ENCODE data around the gene FBXL17. TPM values are rescaled to one million over a fixed set of nuclear protein-coding genes. Genes with fewer than 3 reads are reported as not detected.

FBXL17 gene
- polyA plus RNA-seq, 1 experiment: 5.3 TPM

DNA sequence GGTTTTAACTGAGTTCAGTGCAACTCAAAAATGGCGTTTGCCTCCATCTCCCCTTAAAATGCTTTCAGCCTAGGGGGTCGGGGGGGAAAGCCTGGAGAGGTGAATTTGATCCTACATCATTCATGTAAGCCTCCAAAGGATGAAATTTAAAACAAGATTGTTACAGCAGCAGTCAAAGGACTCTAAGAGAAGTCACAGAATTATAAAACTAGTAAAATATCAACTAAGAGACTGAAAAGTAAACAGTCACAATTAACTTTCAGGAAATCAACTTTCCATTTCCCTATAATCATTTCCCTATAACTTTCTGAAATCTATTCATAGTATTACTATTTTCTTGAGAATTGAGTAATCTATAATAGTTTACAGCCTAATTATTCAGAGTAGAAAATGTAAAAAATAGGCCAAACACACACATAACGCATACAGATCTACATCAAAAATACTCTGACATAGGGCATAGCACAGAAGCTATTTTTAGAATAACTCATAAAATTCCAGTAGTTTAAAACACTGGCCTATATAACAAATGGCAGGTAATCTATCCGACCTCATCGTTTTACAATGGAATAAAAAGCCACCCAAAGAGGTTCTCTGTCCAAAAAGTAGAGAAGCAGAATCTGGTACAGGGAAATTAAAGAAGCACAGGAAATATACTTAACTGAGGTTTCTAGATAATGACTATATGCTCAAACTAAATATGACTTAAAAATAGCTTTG lies 37.6 kb downstream of the FBXL17 start:
- H3K27me3 ChIP-seq (ENCODE audit: control insufficient read depth, insufficient read depth, low read length): no peaks in the 10 kb centered on the region
- CTCF ChIA-PET: interaction anchor here (1.0 to 4.8 kb wide), 2 partner anchors 12 to 84 kb away, joined by 3 to 60 read pairs; no protein-coding TSS in a partner anchor
- no peaks in the 10 kb centered on the region for H3K36me3 ChIP-seq (ENCODE audit: control insufficient read depth, insufficient read depth, low read length)
- TF ChIP-seq, protein P1, sequence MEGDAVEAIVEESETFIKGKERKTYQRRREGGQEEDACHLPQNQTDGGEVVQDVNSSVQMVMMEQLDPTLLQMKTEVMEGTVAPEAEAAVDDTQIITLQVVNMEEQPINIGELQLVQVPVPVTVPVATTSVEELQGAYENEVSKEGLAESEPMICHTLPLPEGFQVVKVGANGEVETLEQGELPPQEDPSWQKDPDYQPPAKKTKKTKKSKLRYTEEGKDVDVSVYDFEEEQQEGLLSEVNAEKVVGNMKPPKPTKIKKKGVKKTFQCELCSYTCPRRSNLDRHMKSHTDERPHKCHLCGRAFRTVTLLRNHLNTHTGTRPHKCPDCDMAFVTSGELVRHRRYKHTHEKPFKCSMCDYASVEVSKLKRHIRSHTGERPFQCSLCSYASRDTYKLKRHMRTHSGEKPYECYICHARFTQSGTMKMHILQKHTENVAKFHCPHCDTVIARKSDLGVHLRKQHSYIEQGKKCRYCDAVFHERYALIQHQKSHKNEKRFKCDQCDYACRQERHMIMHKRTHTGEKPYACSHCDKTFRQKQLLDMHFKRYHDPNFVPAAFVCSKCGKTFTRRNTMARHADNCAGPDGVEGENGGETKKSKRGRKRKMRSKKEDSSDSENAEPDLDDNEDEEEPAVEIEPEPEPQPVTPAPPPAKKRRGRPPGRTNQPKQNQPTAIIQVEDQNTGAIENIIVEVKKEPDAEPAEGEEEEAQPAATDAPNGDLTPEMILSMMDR (IDR thresholded peaks at IDR 0.05; ENCODE audit: insufficient read depth, low read depth, low read length): no peak
- no peak overlapping the region for H3K4me3 ChIP-seq (ENCODE audit: low read depth, low read length)
- POLR2A ChIA-PET: no interaction called here
- DNase-seq (ENCODE audit: low read depth): no peak

DNA sequence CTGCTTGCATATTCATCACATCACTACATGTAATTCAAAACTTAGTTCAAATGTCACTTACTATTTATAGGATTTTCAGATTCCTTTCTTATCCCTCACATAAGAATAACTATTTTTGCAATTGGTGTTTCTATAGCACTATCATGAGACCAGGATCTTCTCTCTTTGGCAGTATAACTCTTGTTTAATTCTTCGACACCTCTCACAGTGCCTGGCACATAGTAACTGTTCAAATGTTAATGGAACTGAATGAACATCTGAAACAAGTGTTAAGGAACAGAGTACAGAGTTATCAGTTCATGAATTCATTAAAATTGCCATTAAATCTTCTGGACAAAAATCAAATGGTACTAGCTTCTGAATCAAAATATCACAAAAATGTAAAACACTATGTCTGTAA lies 40.0 kb downstream of the FBXL17 start:
- ChIA-PET CTCF (interaction anchor here (1.0 to 4.8 kb wide), 3 partner anchors 10 to 81 kb away, joined by 3 to 60 read pairs (median 3); no protein-coding TSS in a partner anchor), POLR2A (no interaction called here)
- H3K4me3 ChIP-seq (ENCODE audit: low read depth, low read length): no peak overlapping the region
- no peak for DNase-seq (ENCODE audit: low read depth)
- no peaks in the 10 kb centered on the region for H3K36me3 ChIP-seq (ENCODE audit: control insufficient read depth, insufficient read depth, low read length)
- H3K27me3 ChIP-seq (ENCODE audit: control insufficient read depth, insufficient read depth, low read length): no peaks in the 10 kb centered on the region
- TF ChIP-seq, protein P1 (IDR thresholded peaks at IDR 0.05; ENCODE audit: insufficient read depth, low read depth, low read length): no peak

DNA sequence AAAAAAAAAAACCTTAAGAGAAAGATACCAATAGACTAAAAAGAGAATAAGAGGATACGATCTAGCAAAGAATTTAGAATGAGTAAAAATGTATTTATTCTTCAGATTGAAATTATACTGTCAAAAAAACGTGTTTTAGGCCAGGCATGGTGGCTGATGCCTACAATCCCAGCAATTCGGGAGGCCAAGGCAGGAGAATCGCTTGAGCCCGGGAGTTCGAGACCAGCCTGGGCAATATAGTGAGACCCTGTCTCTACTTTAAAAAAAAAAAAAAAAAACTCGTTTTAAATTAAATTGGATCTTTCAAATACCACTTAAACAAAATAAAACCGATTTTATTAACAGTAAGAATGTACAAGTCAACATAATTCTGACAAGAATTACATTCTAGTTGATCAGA lies 41.8 kb downstream of the FBXL17 start:
- no peaks in the 10 kb centered on the region for H3K36me3 ChIP-seq (ENCODE audit: control insufficient read depth, insufficient read depth, low read length)
- TF ChIP-seq, protein P1 (IDR thresholded peaks at IDR 0.05; ENCODE audit: insufficient read depth, low read depth, low read length): no peak

DNA sequence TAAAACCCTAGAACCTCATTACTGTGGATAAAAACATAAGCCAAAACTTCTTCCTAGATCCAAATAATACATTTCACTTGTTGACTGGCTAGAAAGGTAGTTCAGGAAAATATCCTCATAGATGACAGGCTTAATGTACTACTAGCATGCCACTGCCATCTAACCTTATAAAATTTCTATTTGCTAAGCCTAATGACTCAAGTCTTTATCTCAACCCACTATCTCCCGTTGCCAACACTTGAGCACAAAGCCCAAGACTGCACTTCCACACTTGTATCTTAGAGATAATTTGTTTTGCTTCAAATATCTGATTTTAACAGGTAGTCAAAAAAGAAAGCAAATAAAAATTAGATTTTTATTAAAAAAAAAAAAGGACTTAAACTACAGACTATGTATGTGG lies 42.7 kb downstream of the FBXL17 start:
- Histone ChIP-seq H3K27me3 (ENCODE audit: control insufficient read depth, insufficient read depth, low read length) (no peaks in the 10 kb centered on the region), H3K4me3 (ENCODE audit: low read depth, low read length) (no peak overlapping the region), H3K36me3 (ENCODE audit: control insufficient read depth, insufficient read depth, low read length) (no peaks in the 10 kb centered on the region)
- no peak for DNase-seq (ENCODE audit: low read depth)
- TF ChIP-seq, protein P1 (IDR thresholded peaks at IDR 0.05; ENCODE audit: insufficient read depth, low read depth, low read length): no peak
- POLR2A ChIA-PET: no interaction called here
- CTCF ChIA-PET: interaction anchor here (1.8 kb wide), 1 partner anchor 78 kb away, joined by 6 read pairs; no protein-coding TSS in a partner anchor

More for the DNA sequence above, 41.8 kb downstream of the FBXL17 start:
- H3K27me3 ChIP-seq (ENCODE audit: control insufficient read depth, insufficient read depth, low read length): no peaks in the 10 kb centered on the region
- ChIA-PET CTCF (interaction anchor here (1.8 kb wide), 1 partner anchor 79 kb away, joined by 6 read pairs; no protein-coding TSS in a partner anchor), POLR2A (no interaction called here)
- DNase-seq (ENCODE audit: low read depth): no peak
- H3K4me3 ChIP-seq (ENCODE audit: low read depth, low read length): no peak overlapping the region

DNA sequence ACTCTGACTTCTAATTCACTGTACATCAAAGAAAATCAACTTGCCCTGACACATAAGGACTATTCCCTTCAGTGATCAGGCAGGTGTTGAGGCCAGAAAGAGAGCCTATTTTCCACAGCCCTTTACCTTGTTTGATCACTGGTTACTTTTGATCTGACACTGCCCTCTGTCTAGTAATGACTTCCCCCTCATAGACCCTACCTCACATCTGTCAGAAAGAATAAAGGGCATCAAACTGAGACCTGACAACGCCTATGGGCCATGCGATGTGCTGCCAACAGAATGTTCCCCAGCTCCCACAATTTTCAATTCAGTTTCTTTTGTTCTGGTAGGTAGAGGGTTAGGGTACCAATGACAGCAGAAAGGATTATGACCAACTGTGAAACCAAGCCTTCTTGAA lies 47.7 kb downstream of the FBXL17 start:
- TF ChIP-seq, protein P1 (IDR thresholded peaks at IDR 0.05; ENCODE audit: insufficient read depth, low read depth, low read length): no peak
- no peak for DNase-seq (ENCODE audit: low read depth)
- ChIA-PET POLR2A (interaction anchor here (0.6 kb wide), 1 partner anchor 14 kb away, joined by 4 read pairs; no protein-coding TSS in a partner anchor), CTCF (interaction anchor here (0.6 to 2.5 kb wide), 4 partner anchors 11 to 376 kb away, joined by 3 to 6 read pairs (median 3); no protein-coding TSS in a partner anchor)
- Histone ChIP-seq H3K36me3 (ENCODE audit: control insufficient read depth, insufficient read depth, low read length) (no peaks in the 10 kb centered on the region), H3K27me3 (ENCODE audit: control insufficient read depth, insufficient read depth, low read length) (no peaks in the 10 kb centered on the region), H3K4me3 (ENCODE audit: low read depth, low read length) (no peak overlapping the region)
